ENCODE results near the gene FXYD2.

- TF ChIP-seq POLR2A (IDR thresholded peaks at IDR 0.05) (no peak), POLR2AphosphoS5 (IDR thresholded peaks at IDR 0.05; ENCODE audit: insufficient read depth in 1 of 2, low read depth in 1 of 2) (no peak), CTCF (IDR thresholded peaks at IDR 0.05) (no peak)
Observed at GRCh38 chr11:117873828-117874125, 49.2 kb upstream of the FXYD2 start.

Data from vagina (tissue), 2 donors.